ENCODE measurements around the gene CAD. TPM values are rescaled to one million over a fixed set of nuclear protein-coding genes. Genes with fewer than 3 reads are reported as not detected.

CAD gene
- polyA plus RNA-seq, 2 of the 4 experiments (the other 2 are of a cell fraction), result 50.5 to 69.3 TPM

GRCh38 chr2:27249159-27249890, 32.2 kb downstream of the CAD start:
- 53% methylated on average over 12 of the region's 12 CpGs for WGBS (ENCODE audit: missing lambda C conversion rate)
- Histone ChIP-seq H3K4me3 (no peak overlapping the region), H3K4me2 (no peak overlapping the region), H3K9me3 (no peaks in the 10 kb centered on the region), H3K4me1 (peaks cover 15% of the 10 kb centered on the region), H3K27ac (peak overlapping the region in 1 of 2 experiments; percentile 62; a peak in 2 of 6 replicates)
- no peak for TF ChIP-seq CHD4 (IDR thresholded peaks at IDR 0.05; ENCODE audit: borderline replicate concordance)
- no peak for TF ChIP-seq GATA3 (IDR thresholded peaks at IDR 0.05; ENCODE audit: borderline replicate concordance)
- TF ChIP-seq KDM1A (IDR thresholded peaks at IDR 0.05; ENCODE audit: low read depth), result no peak
- no peak for TF ChIP-seq CHD2 (IDR thresholded peaks at IDR 0.05; ENCODE audit: low read length, partially characterized antibody)
- TF ChIP-seq MAZ (IDR thresholded peaks at IDR 0.05; ENCODE audit: borderline replicate concordance, low read depth, low read length), result no peak
- no peak for TF ChIP-seq ZNF302 (CRISPR knock-in tag; IDR thresholded peaks at IDR 0.05)
- no peak for TF ChIP-seq TFCP2L1 (CRISPR knock-in tag; IDR thresholded peaks at IDR 0.05)
- TF ChIP-seq EP300 (IDR thresholded peaks at IDR 0.05), result no peak
- TF ChIP-seq MAX (IDR thresholded peaks at IDR 0.05), result no peak
- TF ChIP-seq ELK1 (IDR thresholded peaks at IDR 0.05; ENCODE audit: low read depth, low read length), result no peak
- TF ChIP-seq POLR2A (IDR thresholded peaks at IDR 0.05; ENCODE audit: low read length), result no peak
- no peak for TF ChIP-seq PHF8 (IDR thresholded peaks at IDR 0.05; ENCODE audit: borderline replicate concordance, low read depth)
- no peak for TF ChIP-seq USF2 (IDR thresholded peaks at IDR 0.05)
- TF ChIP-seq CEBPB (IDR thresholded peaks at IDR 0.05), result no peak
- no peak for TF ChIP-seq HDAC2 (IDR thresholded peaks at IDR 0.05)
- TF ChIP-seq E2F6 (IDR thresholded peaks at IDR 0.05; ENCODE audit: borderline replicate concordance, low read depth), result no peak
- ChIA-PET CTCF (interaction anchor here (0.8 to 16.3 kb wide), 25 partner anchors 8 to 162 kb away, joined by 3 to 205 read pairs (median 4); partner anchors contain the start of genes DNAJC5G, KHK, SLC30A3 and TRIM54), POLR2A (interaction anchor here (1.3 kb wide), 1 partner anchor 54 kb away, joined by 8 read pairs; no protein-coding TSS in a partner anchor)
- no peak for FAIRE-seq
- ATAC-seq, result peak; percentile 20 to 25; a peak in 4 of 6 replicates
- DNase-seq (ENCODE audit: low read depth in 1 of 2, low spot score in 1 of 2), result no peak

- CTCF ChIA-PET, result interaction anchor here (0.8 to 16.3 kb wide), 26 partner anchors 9 to 156 kb away, joined by 3 to 205 read pairs (median 5); partner anchors contain the start of genes DNAJC5G and TRIM54
- peaks cover 15% of the 10 kb centered on the region for H3K4me1 ChIP-seq
- TF ChIP-seq RAD21 (conservative IDR thresholded peaks at IDR 0.05 in 1 of 2, IDR thresholded peaks at IDR 0.05 in 1 of 2), result peak; percentile 89 to 91
- TF ChIP-seq E2F6 (IDR thresholded peaks at IDR 0.05; ENCODE audit: borderline replicate concordance, low read depth), result 0 out of 2 replicates have a peak, but pooled peaks have one; percentile 19
- no peak for TF ChIP-seq FOSL2 (IDR thresholded peaks at IDR 0.05)
- no peak for TF ChIP-seq FOSL2 (CRISPR knock-in tag; IDR thresholded peaks at IDR 0.05)
- TF ChIP-seq CTCF (IDR thresholded peaks at IDR 0.05), result peak; percentile 84
- TF ChIP-seq SMC3 (IDR thresholded peaks at IDR 0.05), result peak; percentile 75
- no peak for TF ChIP-seq MAX (IDR thresholded peaks at IDR 0.05)
- ATAC-seq, result peak; percentile 71 to 87
- H3K4me2 ChIP-seq, result peak overlapping the region; percentile 24; the same call in 2 of the 3 replicates
- peak; percentile 65 to 79 for DNase-seq (ENCODE audit: low read depth in 1 of 2, low spot score in 1 of 2)
- H3K4me3 ChIP-seq, result no peak overlapping the region
- WGBS (ENCODE audit: missing lambda C conversion rate), result 38% methylated on average over 18 of the region's 22 CpGs
- no peaks in the 10 kb centered on the region for H3K9me3 ChIP-seq
- FAIRE-seq, result no peak
- peak overlapping the region; percentile 11 to 62; a peak in 3 of 6 replicates for H3K27ac ChIP-seq
- POLR2A ChIA-PET, result no interaction called here
These were observed 32.9 kb downstream of the CAD start for GRCh38 chr2:27249891-27250651.

Data from A549 (cell line).